Upper lobe of left lung (tissue), 6 donors: ENCODE results near the gene TERC. TPM values are rescaled to one million over a fixed set of nuclear protein-coding genes. Genes with fewer than 3 reads are reported as not detected.
"Not testable (repeated sequence)": the region's sequence is repeated elsewhere in the genome, so short reads cannot be mapped to it uniquely, and the experiment has no call there.

Source experiments
- ATAC-seq, 2 donors: fragments of 200-7000 bp; cut with Tn5 transposase; one replicate each; pipeline ENCODE4 v1.9.1; 2022; ENCODE audit warnings: mild to moderate bottlenecking in 2 of 2, moderate library complexity in 2 of 2; ENCODE audit not compliant: low FRiP score in 2 of 2
- DNase-seq, 2 donors: peaks; one replicate each; pipeline ENCODE4 v3.0.0-alpha.2; 2019 to 2020
- H3K27ac ChIP-seq, 4 donors: fragments of 200-600 bp; sonication (generic); one replicate each; pipeline ENCODE4 v1.5.1; 2016 to 2019
- H3K27me3 ChIP-seq, 4 donors: fragments of 200-600 bp; sonication (generic); one replicate each; pipeline ENCODE4 v1.5.1; 2017 to 2019
- H3K36me3 ChIP-seq, 4 donors: fragments of 200-600 bp; sonication (generic); one replicate each; pipeline ENCODE4 v1.5.1; 2016 to 2019
- H3K4me1 ChIP-seq, 4 donors: fragments of 200-600 bp; sonication (generic); one replicate each; pipeline ENCODE4 v1.5.1; 2018 to 2019
- H3K4me3 ChIP-seq, 4 donors: fragments of 200-600 bp; sonication (generic); one replicate each; pipeline ENCODE4 v1.5.1; 2017 to 2019; ENCODE audit warnings: mild to moderate bottlenecking in 2 of 4, moderate library complexity in 1 of 4
- H3K9me3 ChIP-seq, 4 donors: fragments of 200-600 bp; sonication (generic); one replicate each; pipeline ENCODE4 v1.5.1; 2018 to 2019
- CTCF ChIP-seq, 6 experiments: fragments of 450-650 bp in 4 of 6; fragments of 200-600 bp in 2 of 6; sonication (generic) in 2 of 6; IDR thresholded peaks; one replicate each; pipeline ENCODE4 v1.5.1; 2016 to 2019; ENCODE audit warnings: antibody characterized with exemption in 6 of 6
- EP300 ChIP-seq, 4 donors: sonication (generic); formaldehyde crosslinking; IDR thresholded peaks; one replicate each; pipeline ENCODE4 v1.5.1; 2017; ENCODE audit warnings: antibody characterized with exemption in 4 of 4, control low read depth in 2 of 4
- POLR2A ChIP-seq, 4 donors: fragments of 450-650 bp; IDR thresholded peaks; one replicate each; pipeline ENCODE4 v1.5.1; 2016 to 2017; ENCODE audit warnings: antibody characterized with exemption in 4 of 4, mild to moderate bottlenecking in 2 of 4
- POLR2AphosphoS5 ChIP-seq, 2 donors: sonication (generic); formaldehyde crosslinking; IDR thresholded peaks; one replicate each; pipeline ENCODE4 v1.5.1; 2017; ENCODE audit warnings: antibody characterized with exemption in 2 of 2
- WGBS, 2 donors: methylation state at CpG; one replicate each; pipeline ENCODE4 v1.1.5; 2017 to 2018; 5-methylcytosine and 5-hydroxymethylcytosine counted together
- small RNA-seq, 4 donors: library from RNA; depleted of rRNA; stranded (forward); fragments of <200 nt; gene quantifications; one replicate each; pipeline ENCODE3, GENCODE V24; 2016
- total RNA-seq, 6 donors: library from RNA; depleted of rRNA in 4 of 6; stranded (reverse); fragments of >200 nt in 4 of 6; gene quantifications; one replicate each; pipeline versions ENCODE4 v1.1.0 to v1.2.1, GENCODE V29; 2016 to 2021
- donor health status: DM: no; HTN: no; CAD: no; lungs with moderate emphysema.
- donor health status: DM: no; HTN: yes; CAD: no; lungs with severe emphysema.

The TERC gene
- total RNA-seq, 6 donors from 2014 or later: 16.6 to 96.4 (median 41.9) TPM; not detected in 1

GRCh38 chr3:169722724-169723123, 42.1 kb downstream of the TERC start:
- no peak for DNase-seq

GRCh38 chr3:169718415-169718814, 46.4 kb downstream of the TERC start:
- H3K27ac ChIP-seq, H3K4me1 ChIP-seq, H3K27me3 ChIP-seq, H3K9me3 ChIP-seq, H3K4me3 ChIP-seq, ATAC-seq, DNase-seq, H3K36me3 ChIP-seq: not testable (repeated sequence)
- WGBS, 2 donors: 91 to 92% methylated on average over 4 of the region's 4 CpGs

More at GRCh38 chr3:169722724-169723123, 42.1 kb downstream of the TERC start:
- no peaks in the 10 kb centered on the region for H3K9me3 ChIP-seq
- no peak overlapping the region for H3K4me3 ChIP-seq
- H3K4me1 ChIP-seq: no peaks in the 10 kb centered on the region
- no peak for TF ChIP-seq POLR2A (IDR thresholded peaks at IDR 0.05)
- TF ChIP-seq POLR2AphosphoS5 (IDR thresholded peaks at IDR 0.05): no peak
- TF ChIP-seq EP300 (IDR thresholded peaks at IDR 0.05): no peak
- no peak for TF ChIP-seq CTCF (IDR thresholded peaks at IDR 0.05)
- no peak for ATAC-seq
- H3K27ac ChIP-seq: no peak overlapping the region
- H3K27me3 ChIP-seq: no peaks in the 10 kb centered on the region
- H3K36me3 ChIP-seq: no peaks in the 10 kb centered on the region

Small RNA genes lying within 50 kb of the gene (small RNA-seq; reads per million reads assigned to genes)
- gene RNU6-637P: 0 reads per million in 4 donors

Other genes with a start within 250 kb of the TERC start
- 100 to 1,000 TPM in 1 of 6 donors, 10 to 100 TPM in 5; 36.5 to 150 (median 82.3) TPM for gene MECOM, start 101.3 kb downstream of the TERC start, total RNA-seq
- gene ACTRT3, start 4.5 kb upstream of the TERC start, total RNA-seq: 1 to 10 TPM in 4 of 6 donors, under 1 TPM in 2; 0.55 to 6.3 (median 1.7) TPM
- gene MYNN, start 8.3 kb upstream of the TERC start, total RNA-seq: 10 to 100 TPM in 3 of 6 donors, 1 to 10 TPM in 3; 2.3 to 22.5 (median 10.9) TPM
- gene LRRIQ4, start 47.8 kb upstream of the TERC start, total RNA-seq: under 1 TPM in 2 of 6 donors, not detected in 4; 0.22 to 0.24 TPM
- 10 to 100 TPM in 1 of 6 donors, 1 to 10 TPM in 4, under 1 TPM in 1; 0.78 to 12.9 (median 3.9) TPM for gene LRRC34, start 47.8 kb upstream of the TERC start, total RNA-seq
- 1 to 10 TPM in 4 of 6 donors, under 1 TPM in 2; 0.34 to 5.6 (median 1.3) TPM for gene LRRC31, start 104.9 kb upstream of the TERC start, total RNA-seq
- gene SAMD7, start 146.5 kb upstream of the TERC start, total RNA-seq: not detected
- gene SEC62, start 201.7 kb upstream of the TERC start, total RNA-seq: 100 to 1,000 TPM in 2 of 6 donors, 10 to 100 TPM in 4; 30.0 to 129 (median 72.9) TPM